ENCODE results near the gene EIF1AD.
"Not testable (repeated sequence)": the region's sequence is repeated elsewhere in the genome, so short reads cannot be mapped to it uniquely, and the experiment has no call there.

The EIF1AD gene

DNA sequence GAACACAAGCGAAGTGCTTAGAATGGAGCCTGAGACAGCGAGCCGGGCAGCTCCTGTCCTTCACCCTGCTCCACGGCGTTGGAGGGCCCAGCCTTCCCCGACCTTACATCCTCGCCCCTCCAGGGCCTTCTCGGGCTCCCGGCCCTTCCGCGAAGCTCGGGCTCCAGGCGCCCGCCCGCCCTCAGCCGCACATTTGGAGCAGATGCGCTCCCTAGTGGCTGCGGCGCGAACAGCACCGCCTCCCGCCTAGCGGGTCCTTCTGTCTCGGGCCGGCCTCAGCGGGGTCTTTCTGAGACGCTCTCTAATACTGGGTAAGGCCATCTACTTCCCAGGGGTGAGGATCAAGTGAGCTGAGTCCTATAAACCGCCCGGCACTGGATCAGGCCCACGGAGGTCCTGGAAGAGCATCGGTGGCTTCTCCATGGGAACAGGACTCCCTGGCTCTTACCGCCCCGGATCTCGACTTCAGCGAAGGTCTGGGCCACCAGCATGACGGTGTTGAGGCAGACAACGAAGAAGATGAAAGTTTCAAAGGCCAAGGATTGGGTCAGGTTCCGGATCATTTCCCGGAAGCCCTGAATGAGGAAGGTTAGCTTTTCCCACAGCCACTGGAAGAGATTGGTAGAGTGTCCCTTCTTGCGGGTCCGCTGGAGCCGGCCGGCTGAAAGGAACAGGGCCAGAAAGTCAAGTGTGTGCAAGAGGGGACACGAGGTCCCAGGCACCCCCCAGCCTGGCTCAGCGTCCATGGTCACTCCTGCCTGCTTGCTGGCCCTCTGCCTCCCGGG is 20.6 kb upstream of the EIF1AD start:
- DNase-seq (ENCODE audit: low read depth in 2 of 2), result peak in 1 of 2 experiments; percentile 6

DNA sequence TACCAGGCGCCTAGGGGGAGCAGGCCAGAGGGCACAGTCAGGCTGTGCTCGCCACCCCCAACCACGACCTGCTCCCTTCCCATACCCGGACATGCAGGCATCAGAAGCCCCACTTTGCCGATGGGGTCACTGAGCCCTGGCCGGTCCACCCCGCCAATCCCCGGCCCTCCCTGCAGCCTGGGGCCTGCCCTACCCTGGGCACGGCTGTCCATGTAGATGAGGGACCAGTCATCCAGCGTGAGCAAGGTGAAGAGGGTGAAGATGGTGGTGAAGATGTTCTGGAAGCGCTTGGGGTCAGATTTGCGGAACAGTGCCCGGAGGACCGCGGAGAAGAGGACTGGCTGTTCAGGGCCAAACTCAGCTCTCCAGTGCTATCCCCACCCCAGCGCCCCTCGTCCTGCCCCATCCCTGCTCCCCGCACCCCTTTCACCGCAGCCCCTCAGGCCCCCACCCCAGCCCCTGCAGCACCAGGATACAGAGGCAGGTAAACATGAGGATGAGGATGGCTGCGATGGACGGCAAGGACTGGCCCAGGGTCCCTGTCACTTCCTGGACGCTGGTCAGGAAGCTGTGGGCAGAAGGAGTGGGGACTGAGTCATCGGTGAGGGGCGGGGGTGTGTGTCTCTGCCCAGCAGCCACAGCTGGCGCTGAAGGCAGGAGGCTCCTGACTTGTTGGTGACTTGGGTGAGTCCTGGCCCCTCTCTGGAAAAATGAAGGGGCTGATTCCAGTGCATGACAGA is 18.8 kb upstream of the EIF1AD start:
- DNase-seq (ENCODE audit: low read depth in 2 of 2), result no peak

GRCh38 chr11:66020212-66020611 is 18.3 kb upstream of the EIF1AD start:
- DNase-seq (ENCODE audit: low read depth in 2 of 2), result no peak

GRCh38 chr11:66017321-66017720 is 15.4 kb upstream of the EIF1AD start:
- DNase-seq (ENCODE audit: low read depth in 2 of 2), result no peak

DNA sequence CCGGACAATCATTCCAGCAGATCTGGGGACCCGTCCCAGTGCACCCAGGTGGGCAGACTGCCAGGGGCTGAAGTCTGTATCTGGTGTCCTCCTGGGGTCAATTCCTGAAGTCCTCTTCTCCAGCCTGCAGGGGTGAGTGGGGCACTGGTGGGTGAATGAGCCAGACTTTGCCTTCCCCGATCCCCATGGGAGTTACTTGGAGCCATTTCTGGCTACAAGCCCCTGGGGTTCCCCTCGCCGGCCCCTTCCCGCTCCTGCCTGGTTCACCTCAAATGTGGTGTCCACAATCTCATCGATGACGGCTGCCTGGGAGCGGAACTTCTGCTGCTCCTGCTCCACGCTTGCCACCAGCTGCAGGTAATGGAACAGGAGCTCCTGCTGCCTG is 14.8 kb upstream of the EIF1AD start:
- DNase-seq (ENCODE audit: low read depth in 2 of 2), result no peak

DNA sequence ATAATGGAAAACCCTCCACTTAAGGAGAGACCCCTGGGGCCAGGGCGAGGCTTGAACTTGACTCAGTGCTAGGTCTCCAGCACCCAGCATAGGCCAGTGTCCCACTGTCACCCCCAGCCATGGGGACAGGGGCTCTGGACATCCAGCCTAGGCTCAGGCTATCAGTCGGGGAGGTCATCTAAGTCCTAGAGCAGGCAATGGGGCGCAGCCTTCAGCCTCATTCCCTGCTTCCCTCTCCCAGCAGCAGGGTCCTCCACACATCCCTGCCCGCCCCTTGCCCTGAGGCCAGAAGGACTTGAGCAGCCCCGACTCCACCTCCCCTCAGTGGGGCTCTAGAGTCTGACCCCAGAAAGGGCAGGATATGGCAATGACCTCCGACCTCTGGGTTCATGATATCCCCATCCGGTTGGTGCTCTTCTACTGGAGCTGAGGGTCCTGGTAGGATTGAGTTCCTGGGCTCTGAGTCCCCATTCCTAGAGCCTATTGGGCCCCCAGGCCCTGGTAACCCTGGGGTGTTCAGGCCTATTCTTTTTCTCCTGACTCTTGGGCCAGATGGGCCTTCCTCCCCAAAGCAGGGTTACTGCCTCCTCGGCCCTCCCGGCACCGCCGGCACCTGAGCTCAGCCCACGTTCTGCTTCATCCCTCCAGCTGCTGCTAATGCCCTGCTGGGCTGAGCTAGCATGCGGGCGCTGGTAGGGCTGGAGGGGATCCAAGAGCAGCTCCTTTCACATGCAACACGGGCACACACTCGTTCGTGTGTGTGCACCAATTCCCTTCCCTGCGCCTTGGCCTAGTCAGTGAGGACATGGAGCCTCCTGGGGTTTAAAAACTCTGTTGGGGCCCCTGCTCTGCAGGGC is 14.2 kb upstream of the EIF1AD start:
- DNase-seq (ENCODE audit: low read depth in 2 of 2), result no peak

DNA sequence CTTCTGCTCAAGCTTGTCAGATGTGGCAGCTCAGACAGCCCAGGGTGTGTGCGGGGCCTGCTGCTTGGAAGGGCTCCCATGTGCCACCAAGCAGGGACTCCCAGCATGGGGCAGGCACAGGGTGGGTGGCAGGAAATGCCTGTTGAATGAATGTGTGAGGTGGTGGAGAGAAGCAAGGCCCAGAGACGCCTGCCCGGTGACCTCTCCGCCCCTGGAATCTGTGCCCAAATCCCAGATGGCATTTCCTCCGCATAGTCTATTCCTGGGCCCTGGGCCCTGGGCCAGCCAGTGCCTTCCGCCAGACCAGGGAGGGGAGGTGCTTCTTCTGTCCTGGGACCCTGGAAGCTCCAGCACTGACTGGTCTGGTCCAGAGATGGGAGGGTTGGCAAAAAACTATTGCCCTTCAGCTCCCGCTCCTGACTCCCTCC is 13.5 kb upstream of the EIF1AD start:
- no peak for DNase-seq (ENCODE audit: low read depth in 2 of 2)

DNA sequence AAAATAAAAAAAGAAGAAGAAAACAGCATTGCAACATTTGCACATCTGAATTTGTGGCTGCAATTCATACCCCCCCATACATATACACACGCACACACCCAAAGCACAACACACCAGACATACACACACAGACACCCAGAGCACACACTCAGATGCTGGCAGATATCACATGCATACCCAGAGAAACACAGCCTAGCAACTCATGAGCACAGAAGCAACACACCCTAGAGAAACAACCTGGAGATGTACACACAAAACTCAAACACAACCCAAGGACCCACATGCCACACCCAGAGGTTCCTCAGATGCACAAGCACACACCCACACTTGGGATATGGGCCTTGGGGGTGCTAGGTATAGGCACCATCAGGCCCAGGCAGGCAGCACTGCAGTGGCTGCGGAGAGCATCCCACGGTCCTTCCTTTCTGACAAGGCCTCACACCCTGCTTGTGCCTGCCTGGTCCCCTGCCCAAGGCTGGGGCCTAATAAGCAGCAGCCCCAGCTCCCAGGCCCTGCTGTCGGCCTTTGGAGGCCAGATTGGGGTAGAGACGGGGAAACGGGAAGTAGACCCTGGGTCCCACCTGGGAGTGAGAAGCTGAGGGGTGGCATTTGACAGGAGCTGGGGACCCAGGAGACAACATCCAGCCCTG is 13.0 kb upstream of the EIF1AD start:
- DNase-seq (ENCODE audit: low read depth in 2 of 2), result no peak

DNA sequence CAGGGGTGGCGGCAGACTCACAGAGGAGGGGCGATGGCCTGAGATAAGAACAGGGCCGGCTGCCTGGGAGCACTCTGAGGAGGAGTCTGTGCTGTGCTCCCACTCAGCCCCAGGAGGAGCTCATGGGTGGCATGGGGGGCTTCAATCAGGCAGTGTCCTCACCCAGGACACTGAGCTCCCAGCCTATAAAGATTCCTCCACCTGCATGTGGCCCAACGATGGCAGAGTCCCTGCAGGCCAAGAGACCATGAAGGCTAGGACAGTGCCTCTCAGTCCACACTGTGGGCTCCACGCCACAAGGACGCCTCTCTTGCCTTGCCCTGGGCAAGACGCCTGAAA is 11.8 kb upstream of the EIF1AD start:
- no peak for DNase-seq (ENCODE audit: low read depth in 2 of 2)

DNA sequence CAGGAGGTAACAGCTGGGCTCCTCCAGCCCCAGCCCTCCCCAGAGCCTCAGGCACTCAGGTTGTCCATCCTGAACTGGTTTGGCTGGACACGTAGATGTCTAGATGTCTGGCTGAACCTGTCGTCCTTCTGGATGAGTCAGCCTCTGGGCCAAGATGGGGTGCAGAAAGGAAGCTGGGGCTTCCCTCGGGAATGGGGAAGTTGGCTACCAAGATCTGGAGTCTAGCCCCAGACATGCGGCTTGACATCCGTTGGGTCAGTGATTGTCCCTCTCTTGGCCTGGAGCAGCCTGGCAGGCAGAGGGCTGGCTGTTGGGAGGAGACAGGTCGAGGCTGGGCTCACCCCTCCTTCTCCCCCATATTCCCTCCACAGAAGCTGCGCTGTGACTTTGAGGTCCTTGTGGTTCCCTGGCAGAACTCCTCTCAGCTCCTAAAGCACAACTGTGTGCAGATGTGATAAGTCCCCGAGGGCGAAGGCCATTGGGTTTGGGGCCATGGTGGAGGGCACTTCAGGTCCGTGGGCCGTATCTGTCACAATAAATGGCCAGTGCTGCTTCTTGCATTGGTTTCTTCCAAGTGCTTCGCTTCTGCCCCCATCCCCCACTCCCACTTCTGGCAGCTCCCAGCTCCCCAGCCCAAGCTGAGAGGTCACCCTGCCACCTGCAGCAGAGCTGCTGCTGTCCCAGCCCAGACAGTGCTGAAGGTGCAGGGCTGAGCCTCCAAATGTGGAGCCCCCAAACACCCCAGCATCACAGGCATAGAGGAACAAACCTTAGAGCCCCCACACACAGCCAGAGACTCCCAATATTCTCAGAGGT is 11.2 kb upstream of the EIF1AD start:
- DNase-seq (ENCODE audit: low read depth in 2 of 2), result no peak

DNA sequence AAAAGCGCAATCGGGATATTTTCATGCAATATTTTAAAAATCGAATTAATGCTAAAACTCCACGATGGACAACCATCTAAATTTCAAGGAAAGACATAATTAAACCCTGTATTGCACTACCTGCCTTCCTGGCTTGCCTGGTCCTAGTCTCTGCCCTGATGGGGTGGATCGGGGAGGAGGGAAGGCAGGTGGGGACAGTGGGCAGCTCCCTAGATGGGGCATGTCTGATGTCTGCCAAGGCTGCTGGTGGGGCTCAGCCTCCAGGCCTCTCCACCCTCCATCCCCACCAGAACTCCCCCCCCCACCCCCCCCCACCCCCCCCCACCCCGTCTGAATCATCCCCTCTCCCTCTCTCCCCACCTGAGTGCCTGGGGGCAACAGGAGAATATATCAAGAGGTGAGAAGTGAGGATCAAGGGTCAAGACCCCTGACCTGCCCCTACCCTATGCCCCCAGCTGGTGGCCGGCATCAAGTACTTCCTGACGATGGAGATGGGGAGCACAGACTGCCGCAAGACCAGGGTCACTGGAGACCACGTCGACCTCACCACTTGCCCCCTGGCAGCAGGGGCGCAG is 10.5 kb upstream of the EIF1AD start:
- DNase-seq (ENCODE audit: low read depth in 2 of 2), result no peak

- DNase-seq (ENCODE audit: low read depth in 2 of 2), result no peak
Observed at GRCh38 chr11:66011785-66012303, 9.9 kb upstream of the EIF1AD start, which contains the start of gene CST6. TSS of gene CST6 (plus strand) at chr11:66012008. CDS start at chr11:66012045, 37 bp downstream.

GRCh38 chr11:66011239-66011784 is 9.4 kb upstream of the EIF1AD start:
- no peak for DNase-seq (ENCODE audit: low read depth in 2 of 2)

GRCh38 chr11:66010036-66010435 is 8.1 kb upstream of the EIF1AD start:
- DNase-seq (ENCODE audit: low read depth in 2 of 2), result not testable (repeated sequence)

GRCh38 chr11:66008468-66009101 is 6.6 kb upstream of the EIF1AD start:
- no peak for DNase-seq (ENCODE audit: low read depth in 2 of 2)

GRCh38 chr11:66008095-66008467 is 6.1 kb upstream of the EIF1AD start:
- DNase-seq (ENCODE audit: low read depth in 2 of 2), result no peak

DNA sequence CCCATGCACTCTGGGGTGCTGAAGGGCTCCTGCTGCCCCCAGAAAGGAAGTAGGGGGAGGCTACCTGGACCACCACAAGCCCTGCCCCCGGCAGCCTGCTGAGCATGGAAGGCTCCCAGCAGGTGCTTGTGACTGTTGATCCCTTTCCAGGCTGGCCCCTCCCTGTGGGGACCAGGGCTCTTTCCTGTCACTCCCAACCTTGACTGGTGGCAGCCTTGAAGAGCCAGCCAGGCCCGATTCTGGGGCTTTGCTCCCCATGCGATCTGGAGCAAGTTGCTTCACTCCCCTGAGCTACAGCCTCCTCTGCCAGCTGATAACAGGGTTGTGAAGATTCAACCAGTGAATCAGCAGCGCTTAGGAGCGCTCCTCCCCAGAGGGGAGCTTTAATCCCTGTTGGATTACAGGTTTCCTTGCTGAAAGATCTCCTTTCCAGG is 5.3 kb upstream of the EIF1AD start:
- DNase-seq (ENCODE audit: low read depth in 2 of 2), result no peak

- DNase-seq (ENCODE audit: low read depth in 2 of 2), result no peak
Observed at GRCh38 chr11:66006891-66007176, 4.9 kb upstream of the EIF1AD start.

- DNase-seq (ENCODE audit: low read depth in 2 of 2), result no peak
Observed at GRCh38 chr11:66006134-66006890, 4.4 kb upstream of the EIF1AD start.

All from fibroblast of skin of left biceps (primary cell).